Mucosa of stomach (tissue), 1 donor: ENCODE measurements around the gene SEMA4A.

Experiments
- H3K27me3 ChIP-seq: one replicate; pipeline ENCODE4 v1.7.0; 2013; ENCODE audit warnings: mild to moderate bottlenecking, low read length; ENCODE audit not compliant: control insufficient read depth, insufficient read depth
- H3K36me3 ChIP-seq: one replicate; pipeline ENCODE4 v1.7.0; 2013; ENCODE audit warnings: low read length; ENCODE audit not compliant: control insufficient read depth, insufficient read depth
- H3K4me1 ChIP-seq: one replicate; pipeline ENCODE4 v1.7.0; 2013; ENCODE audit warnings: mild to moderate bottlenecking, low read length; ENCODE audit not compliant: control insufficient read depth, insufficient read depth
- H3K4me3 ChIP-seq: one replicate; pipeline ENCODE4 v1.7.0; 2013; ENCODE audit warnings: low read length
- H3K9ac ChIP-seq: one replicate; pipeline ENCODE4 v1.7.0; 2013; ENCODE audit warnings: mild to moderate bottlenecking, low read length, moderate library complexity
- H3K9me3 ChIP-seq: one replicate; pipeline ENCODE4 v1.7.0; 2013; ENCODE audit warnings: mild to moderate bottlenecking, low read length, moderate library complexity; ENCODE audit not compliant: control insufficient read depth
- donor health status: Pancreatic carcinoma.

The SEMA4A gene

DNA sequence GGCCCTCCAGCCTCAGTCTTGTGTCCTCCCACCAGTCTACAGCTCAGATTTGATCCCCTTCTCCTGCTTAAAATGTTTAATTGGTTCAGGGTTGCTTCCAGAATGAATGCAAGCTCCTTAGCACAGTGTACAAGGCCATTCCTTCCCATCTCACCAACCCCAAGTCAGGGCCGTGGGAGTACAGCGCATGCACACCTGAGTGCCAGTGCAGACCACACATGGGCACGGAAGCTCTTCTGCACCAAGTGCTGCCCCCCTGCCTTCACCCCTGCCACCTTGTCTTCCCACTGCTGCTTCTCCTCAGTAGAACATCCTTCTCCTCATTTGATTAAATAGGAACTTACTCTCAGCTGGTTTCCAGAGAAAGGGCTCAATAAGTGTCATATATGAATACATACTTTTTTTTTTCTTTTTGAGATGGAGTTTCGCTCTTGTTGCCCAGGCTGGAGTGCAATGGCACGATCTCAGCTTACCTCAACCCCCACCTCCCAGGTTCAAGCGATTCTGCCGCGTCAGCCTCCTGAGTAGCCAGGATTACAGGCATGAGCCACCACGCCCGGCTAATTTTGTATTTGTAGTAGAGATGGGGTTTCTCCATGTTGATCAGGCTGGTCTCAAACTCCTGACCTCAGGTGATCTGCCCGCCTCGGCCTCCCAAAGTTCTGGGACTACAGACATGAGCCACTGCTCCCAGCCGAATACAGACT, 68.8 kb downstream of the SEMA4A start:
- Histone ChIP-seq H3K9me3 (no peaks in the 10 kb centered on the region), H3K9ac (no peak overlapping the region), H3K27me3 (no peaks in the 10 kb centered on the region), H3K4me1 (peaks cover 6% of the 10 kb centered on the region), H3K36me3 (peaks cover 5% of the 10 kb centered on the region), H3K4me3 (no peak overlapping the region)

DNA sequence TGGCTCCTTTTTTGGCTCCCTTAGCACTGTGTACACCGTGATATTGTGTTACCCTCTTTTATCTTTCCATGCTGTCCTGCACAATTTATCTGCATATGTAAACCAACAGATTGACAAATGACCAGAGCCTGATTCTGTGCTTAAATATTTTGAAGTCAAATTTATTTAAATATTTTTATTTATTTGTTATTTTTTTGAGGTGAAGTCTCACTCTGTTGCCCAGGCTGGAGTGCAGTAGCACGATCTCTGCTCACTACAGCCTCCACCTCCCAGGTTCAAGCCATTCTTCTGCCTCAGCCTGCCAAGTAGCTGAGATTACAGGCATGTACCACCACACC, 72.3 kb downstream of the SEMA4A start:
- Histone ChIP-seq H3K9ac (no peak overlapping the region), H3K4me1 (peaks cover 6% of the 10 kb centered on the region), H3K9me3 (no peaks in the 10 kb centered on the region), H3K4me3 (no peak overlapping the region), H3K27me3 (no peaks in the 10 kb centered on the region), H3K36me3 (peaks cover 5% of the 10 kb centered on the region)

DNA sequence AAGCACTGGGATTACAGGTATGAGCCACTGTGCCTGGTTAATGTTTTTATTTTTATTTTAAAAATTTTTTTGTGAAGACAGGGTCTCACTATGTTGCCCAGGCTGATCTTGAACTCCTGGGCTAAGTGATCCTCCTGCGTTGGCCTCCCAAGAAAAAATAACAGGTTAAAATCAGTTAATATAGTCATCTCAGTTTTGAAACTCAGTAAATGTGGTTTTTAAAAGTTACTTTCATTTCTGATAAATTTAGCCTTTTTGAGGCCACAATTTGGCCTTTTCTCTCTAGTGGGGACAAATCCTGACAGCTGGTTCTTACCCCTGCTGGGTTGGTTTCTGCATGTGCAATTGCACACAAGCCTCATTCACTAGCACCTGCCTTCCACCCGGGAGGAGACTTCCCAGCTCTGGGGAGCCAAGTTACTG, 72.7 kb downstream of the SEMA4A start:
- Histone ChIP-seq H3K9ac (no peak overlapping the region), H3K4me1 (peaks cover 6% of the 10 kb centered on the region), H3K27me3 (no peaks in the 10 kb centered on the region), H3K36me3 (peaks cover 2% of the 10 kb centered on the region), H3K4me3 (no peak overlapping the region), H3K9me3 (no peaks in the 10 kb centered on the region)

DNA sequence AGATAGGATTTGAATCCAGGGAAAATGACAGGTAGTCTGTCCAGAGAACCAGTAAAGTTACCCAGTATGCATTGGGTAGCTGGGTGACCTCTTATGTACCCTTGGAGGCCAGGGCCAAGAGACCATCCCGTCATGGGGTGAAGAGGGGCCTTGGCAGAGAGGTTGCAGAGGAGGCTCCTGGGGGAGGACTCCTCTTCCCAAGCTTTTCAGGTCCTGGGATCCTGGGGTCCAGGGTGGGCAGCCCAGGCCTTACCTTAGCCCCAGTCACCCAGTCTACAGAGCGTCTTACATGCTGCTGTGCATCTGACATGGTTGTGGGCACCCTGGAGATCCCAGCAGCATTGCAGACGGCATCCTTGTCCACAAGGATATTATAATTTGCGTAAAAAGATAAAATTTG, 73.4 kb downstream of the SEMA4A start:
- H3K27me3 ChIP-seq, result no peaks in the 10 kb centered on the region
- H3K36me3 ChIP-seq, result no peaks in the 10 kb centered on the region
- no peak overlapping the region for H3K4me3 ChIP-seq
- peaks cover 6% of the 10 kb centered on the region for H3K4me1 ChIP-seq
- no peaks in the 10 kb centered on the region for H3K9me3 ChIP-seq
- H3K9ac ChIP-seq, result no peak overlapping the region
